ENCODE measurements around the gene TMEM202. TPM values are rescaled to one million over a fixed set of nuclear protein-coding genes. Genes with fewer than 3 reads are reported as not detected.
"Not testable (repeated sequence)": the region's sequence is repeated elsewhere in the genome, so short reads cannot be mapped to it uniquely, and the experiment has no call there.

The TMEM202 gene
- total RNA-seq, 4 donors from 2014 or later = not detected

DNA sequence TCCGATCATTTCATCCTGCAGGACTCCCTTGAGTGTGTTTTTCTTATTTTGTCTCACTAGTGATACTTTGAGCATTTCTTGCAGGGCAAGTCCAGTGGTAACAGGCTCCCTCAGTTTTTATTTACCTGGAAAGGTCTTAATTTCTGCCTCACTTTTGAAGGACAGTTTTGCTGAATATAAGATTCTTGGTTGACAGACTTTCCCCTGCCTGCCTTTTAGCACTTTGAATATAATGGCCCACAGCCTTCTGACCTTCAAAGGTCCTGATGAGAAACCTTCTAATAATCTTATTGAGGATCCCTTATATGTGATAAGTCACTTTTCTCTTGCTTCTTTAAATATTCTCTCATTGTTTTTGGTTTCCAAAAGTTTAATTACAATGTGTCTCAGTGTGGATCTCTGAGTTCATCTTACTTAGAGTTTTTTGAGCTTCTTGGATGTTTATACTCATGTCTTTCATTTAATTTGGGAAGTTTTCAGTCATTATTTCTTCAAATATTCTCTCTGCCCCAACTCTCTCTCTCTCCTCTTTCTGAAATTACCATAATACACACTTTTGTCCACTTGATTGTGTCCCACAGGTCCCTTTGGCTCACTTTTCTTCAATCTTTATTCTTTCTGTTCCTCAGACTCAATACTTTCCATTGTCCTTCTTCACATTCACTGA is 39.7 kb downstream of the TMEM202 start:
- TF ChIP-seq POLR2A (IDR thresholded peaks at IDR 0.05) = no peak
- TF ChIP-seq, protein P1, sequence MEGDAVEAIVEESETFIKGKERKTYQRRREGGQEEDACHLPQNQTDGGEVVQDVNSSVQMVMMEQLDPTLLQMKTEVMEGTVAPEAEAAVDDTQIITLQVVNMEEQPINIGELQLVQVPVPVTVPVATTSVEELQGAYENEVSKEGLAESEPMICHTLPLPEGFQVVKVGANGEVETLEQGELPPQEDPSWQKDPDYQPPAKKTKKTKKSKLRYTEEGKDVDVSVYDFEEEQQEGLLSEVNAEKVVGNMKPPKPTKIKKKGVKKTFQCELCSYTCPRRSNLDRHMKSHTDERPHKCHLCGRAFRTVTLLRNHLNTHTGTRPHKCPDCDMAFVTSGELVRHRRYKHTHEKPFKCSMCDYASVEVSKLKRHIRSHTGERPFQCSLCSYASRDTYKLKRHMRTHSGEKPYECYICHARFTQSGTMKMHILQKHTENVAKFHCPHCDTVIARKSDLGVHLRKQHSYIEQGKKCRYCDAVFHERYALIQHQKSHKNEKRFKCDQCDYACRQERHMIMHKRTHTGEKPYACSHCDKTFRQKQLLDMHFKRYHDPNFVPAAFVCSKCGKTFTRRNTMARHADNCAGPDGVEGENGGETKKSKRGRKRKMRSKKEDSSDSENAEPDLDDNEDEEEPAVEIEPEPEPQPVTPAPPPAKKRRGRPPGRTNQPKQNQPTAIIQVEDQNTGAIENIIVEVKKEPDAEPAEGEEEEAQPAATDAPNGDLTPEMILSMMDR (IDR thresholded peaks at IDR 0.05) = no peak
- intact Hi-C loops (cut with DNase I; ENCODE audit: low total_unique reads) = no loop called here
- WGBS, 2 donors = 92 to 94% methylated on average over 1 of the region's 1 CpG
- no peak overlapping the region for H3K4me3 ChIP-seq (ENCODE audit: low read depth, poor library complexity, severe bottlenecking)
- no peak for DNase-seq (ENCODE audit: low spot score in 2 of 2)

DNA sequence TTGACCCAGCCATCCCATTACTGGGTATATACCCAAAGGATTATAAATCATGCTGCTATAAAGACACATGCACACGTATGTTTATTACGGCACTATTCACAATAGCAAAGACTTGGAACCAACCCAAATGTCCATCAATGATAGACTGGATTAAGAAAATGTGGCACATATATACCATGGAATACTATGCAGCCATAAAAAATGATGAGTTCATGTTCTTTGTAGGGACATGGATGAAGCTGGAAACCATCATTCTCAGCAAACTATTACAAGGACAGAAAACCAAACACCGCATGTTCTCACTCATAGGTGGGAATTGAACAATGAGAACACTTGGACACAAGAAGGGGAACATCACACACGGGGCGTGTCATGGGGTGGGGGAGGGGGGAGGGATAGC is 44.7 kb downstream of the TMEM202 start:
- WGBS, 2 donors = 92 to 93% methylated on average over 5 of the region's 5 CpGs
- H3K4me3 ChIP-seq (ENCODE audit: low read depth, poor library complexity, severe bottlenecking); intact Hi-C loops (cut with DNase I; ENCODE audit: low total_unique reads); DNase-seq (ENCODE audit: low spot score in 2 of 2): not testable (repeated sequence)

DNA sequence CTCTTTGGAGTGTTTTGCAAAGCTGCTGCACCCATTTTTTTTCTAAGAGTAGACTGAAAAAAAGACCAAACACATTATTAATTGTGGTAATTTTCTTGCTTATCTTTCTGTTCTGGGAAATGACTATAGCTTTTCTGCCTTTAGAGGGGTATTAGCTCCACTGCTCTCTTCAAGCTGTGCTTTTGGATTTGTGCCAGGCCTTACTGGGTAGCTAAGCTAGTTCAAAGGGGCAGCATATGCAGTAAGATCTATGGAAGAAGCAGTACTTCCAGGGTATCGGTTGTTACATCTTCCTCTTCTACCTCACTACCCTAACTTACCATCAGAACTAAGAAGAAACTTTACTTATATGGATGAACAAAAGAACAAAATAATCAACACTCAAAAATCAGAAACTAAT is 47.3 kb downstream of the TMEM202 start:
- WGBS, 2 donors = 65 to 76% methylated on average over 1 of the region's 1 CpG
- TF ChIP-seq, protein P1 (IDR thresholded peaks at IDR 0.05) = no peak
- TF ChIP-seq POLR2A (IDR thresholded peaks at IDR 0.05) = no peak
- intact Hi-C loops (cut with DNase I; ENCODE audit: low total_unique reads) = no loop called here
- no peak for DNase-seq (ENCODE audit: low spot score in 2 of 2)
- no peak overlapping the region for H3K4me3 ChIP-seq (ENCODE audit: low read depth, poor library complexity, severe bottlenecking)

DNA sequence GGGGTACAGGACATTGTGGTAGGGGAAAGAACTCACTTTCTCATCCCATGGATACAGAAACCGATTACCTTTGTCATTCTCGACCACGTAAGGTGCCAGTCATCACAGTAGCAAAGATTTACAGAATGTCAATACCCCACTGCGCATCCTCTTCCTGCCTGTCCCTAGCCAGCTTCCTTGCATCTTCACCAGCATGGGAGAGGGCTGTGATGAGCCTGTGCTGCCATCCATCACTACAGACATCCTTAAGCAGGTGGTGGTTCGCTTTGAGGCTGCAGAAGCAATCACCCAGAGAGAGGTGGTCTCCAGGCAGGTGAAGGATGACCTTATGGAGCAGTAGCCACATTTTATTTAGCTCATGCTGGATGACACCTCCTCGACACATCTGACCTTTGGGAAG is 52.7 kb downstream of the TMEM202 start:
- intact Hi-C loops (cut with DNase I; ENCODE audit: low total_unique reads) = no loop called here
- 82 to 84% methylated on average over 6 of the region's 6 CpGs for WGBS, 2 donors
- H3K4me3 ChIP-seq (ENCODE audit: low read depth, poor library complexity, severe bottlenecking) = no peak overlapping the region
- no peak for TF ChIP-seq POLR2A (IDR thresholded peaks at IDR 0.05)
- TF ChIP-seq, protein P1 (IDR thresholded peaks at IDR 0.05) = no peak
- DNase-seq (ENCODE audit: low spot score in 2 of 2) = no peak

DNA sequence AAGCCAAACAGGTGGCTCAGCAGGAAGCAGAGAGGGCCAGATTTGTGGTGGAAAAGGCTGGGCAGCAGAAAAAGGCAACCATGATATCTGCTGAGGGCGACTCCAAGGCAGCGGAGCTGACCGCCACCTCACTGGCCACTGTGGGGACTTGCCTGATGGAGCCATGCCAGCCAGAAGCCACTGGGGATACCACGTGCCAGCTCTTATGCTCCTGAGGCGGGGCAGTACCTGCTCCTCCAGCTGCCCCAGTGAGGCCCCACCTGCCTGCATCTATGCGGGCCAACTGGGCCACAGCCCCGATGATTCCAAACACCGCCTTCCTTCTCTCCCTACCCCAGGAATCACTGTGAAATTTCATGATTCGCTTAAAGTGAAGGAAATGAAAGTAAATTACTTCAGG is 53.1 kb downstream of the TMEM202 start:
- 69 to 73% methylated on average over 9 of the region's 9 CpGs for WGBS, 2 donors
- intact Hi-C loops (cut with DNase I; ENCODE audit: low total_unique reads) = no loop called here
- TF ChIP-seq, protein P1 (IDR thresholded peaks at IDR 0.05) = no peak
- no peak for TF ChIP-seq POLR2A (IDR thresholded peaks at IDR 0.05)
- DNase-seq (ENCODE audit: low spot score in 2 of 2) = no peak
- no peak overlapping the region for H3K4me3 ChIP-seq (ENCODE audit: low read depth, poor library complexity, severe bottlenecking)

DNA sequence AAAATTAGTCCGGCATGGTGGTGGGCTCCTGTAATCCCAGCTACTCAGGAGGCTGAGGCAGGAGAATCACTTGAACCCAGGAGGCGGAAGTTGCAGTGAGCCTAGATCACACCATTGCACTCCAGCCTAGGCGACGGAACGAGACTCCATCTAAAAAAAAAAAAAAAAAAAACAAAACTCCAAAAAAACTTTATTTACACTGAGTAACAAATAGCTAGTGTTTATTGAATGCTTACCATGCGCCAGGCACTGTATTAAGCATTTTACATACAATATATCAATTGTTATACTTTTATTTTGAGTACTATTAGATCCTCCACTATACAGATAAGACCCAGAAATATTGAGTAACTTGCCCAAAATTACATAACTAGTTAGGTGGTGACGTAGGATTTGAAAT is 58.6 kb downstream of the TMEM202 start:
- DNase-seq (ENCODE audit: low spot score in 2 of 2) = no peak
- intact Hi-C loops (cut with DNase I; ENCODE audit: low total_unique reads) = no loop called here
- TF ChIP-seq, protein P1 (IDR thresholded peaks at IDR 0.05) = no peak
- no peak for TF ChIP-seq POLR2A (IDR thresholded peaks at IDR 0.05)
- no peak overlapping the region for H3K4me3 ChIP-seq (ENCODE audit: low read depth, poor library complexity, severe bottlenecking)
- 94% methylated on average over 7 of the region's 7 CpGs for WGBS, 2 donors

Other genes with a start within 250 kb of the TMEM202 start
- gene GRAMD2A, start 200.5 kb upstream of the TMEM202 start, total RNA-seq = 1 to 10 TPM; 4.6 to 5.9 (median 5.1) TPM
- gene PKM, start 167.1 kb upstream of the TMEM202 start, total RNA-seq = 100 to 1,000 TPM; 266 to 433 (median 367) TPM
- 10 to 100 TPM; 47.4 to 61.7 (median 54.8) TPM for gene PARP6, start 125.8 kb upstream of the TMEM202 start, total RNA-seq
- gene CELF6, start 78.1 kb upstream of the TMEM202 start, total RNA-seq = 1 to 10 TPM; 1.2 to 1.8 (median 1.5) TPM
- gene HEXA, start 22.3 kb upstream of the TMEM202 start, total RNA-seq = 10 to 100 TPM; 35.7 to 61.2 (median 48.3) TPM
- 100 to 1,000 TPM in 3 of 4 donors, 10 to 100 TPM in 1; 71.8 to 126 (median 114) TPM for gene ARIH1, start 76.0 kb downstream of the TMEM202 start, total RNA-seq